ENCODE data around the gene ROGDI.
"Not testable (repeated sequence)": the region's sequence is repeated elsewhere in the genome, so short reads cannot be mapped to it uniquely, and the experiment has no call there.

Gene ROGDI

DNA sequence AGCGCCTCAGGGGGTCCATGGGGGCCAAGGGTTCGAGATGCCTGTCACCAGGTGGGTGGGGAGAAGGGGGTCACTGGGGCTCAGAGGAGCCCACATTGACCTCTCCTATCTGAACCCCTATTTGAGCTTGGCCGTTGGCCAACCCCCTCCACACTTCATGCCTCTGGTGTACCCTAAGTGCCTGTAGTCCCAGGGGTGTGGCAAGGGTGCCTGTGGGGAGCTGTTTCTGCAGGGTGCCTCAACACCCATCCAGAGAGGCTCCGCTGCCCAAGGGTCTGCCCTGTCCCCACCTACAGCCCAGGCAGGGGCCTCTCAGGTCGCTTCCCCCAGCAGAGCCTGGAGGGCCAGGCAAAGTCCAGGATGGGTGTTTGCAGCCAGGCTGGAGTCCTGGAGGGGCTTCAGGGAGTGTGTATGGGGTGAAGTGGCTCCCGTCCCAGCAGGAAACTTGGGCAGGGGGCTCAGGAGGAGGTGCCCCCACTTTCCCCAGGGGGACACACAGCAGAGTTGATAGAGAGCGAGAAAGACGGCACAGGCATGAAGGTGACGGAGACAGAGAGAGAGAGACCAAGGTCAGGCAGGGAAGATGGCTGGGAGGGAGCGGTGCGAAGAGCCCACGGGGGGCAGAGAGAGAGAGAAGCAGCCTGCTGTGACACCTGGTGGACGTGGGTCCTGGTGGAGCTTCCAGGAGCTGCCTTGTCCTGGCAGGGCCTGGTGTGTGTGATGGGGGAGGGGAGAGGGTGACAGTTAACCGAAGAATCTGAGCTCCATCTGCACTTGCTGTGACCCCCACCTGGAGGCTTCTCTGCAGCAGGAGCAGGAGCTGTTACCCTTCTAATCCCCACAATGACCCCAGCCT, 14.6 kb downstream of the ROGDI start, which contains the start of gene SEPTIN12:
TSS of gene SEPTIN12 (minus strand) at position 719 of the 856 bp plus-strand sequence. CDS start at position 19, 700 bp downstream.
- H3K79me2 ChIP-seq (ENCODE audit: insufficient read depth, low read length): no peaks in the 10 kb centered on the region
- no peak within 1 kb of the TSS for H3K27ac ChIP-seq (ENCODE audit: low read depth, low read length, poor library complexity, severe bottlenecking)
- H3K36me3 ChIP-seq (ENCODE audit: insufficient read depth, low read length): no peaks in the 10 kb centered on the region
- H3K9ac ChIP-seq (ENCODE audit: low read length): no peak within 1 kb of the TSS
- no peaks in the 10 kb centered on the region for H3K9me2 ChIP-seq (ENCODE audit: low read depth, low read length)
- H2AFZ ChIP-seq (ENCODE audit: low read length): no peak within 1 kb of the TSS
- H3K27me3 ChIP-seq (ENCODE audit: insufficient read depth, low read length): no peaks in the 10 kb centered on the region; the same call in 1 of the 2 replicates
- no peaks in the 10 kb centered on the region for H3K9me3 ChIP-seq (ENCODE audit: low read length)
- no peaks in the 10 kb centered on the region for H4K20me1 ChIP-seq (ENCODE audit: insufficient read depth, low read length)
- no peak within 1 kb of the TSS for H3K4me3 ChIP-seq (ENCODE audit: low read depth, low read length, poor library complexity, severe bottlenecking)
- no peak for TF ChIP-seq EZH2 (IDR thresholded peaks at IDR 0.05; ENCODE audit: borderline replicate concordance, low read length)
- TF ChIP-seq CTCF (IDR thresholded peaks at IDR 0.05; ENCODE audit: low read length): no peak
- H3K4me2 ChIP-seq (ENCODE audit: low read length): no peak within 1 kb of the TSS
- no peaks in the 10 kb centered on the region for H3F3A ChIP-seq (ENCODE audit: insufficient read depth, low read length)
- H3K4me1 ChIP-seq (ENCODE audit: insufficient read depth, low read length, severe bottlenecking): peaks cover 3% of the 10 kb centered on the region

DNA sequence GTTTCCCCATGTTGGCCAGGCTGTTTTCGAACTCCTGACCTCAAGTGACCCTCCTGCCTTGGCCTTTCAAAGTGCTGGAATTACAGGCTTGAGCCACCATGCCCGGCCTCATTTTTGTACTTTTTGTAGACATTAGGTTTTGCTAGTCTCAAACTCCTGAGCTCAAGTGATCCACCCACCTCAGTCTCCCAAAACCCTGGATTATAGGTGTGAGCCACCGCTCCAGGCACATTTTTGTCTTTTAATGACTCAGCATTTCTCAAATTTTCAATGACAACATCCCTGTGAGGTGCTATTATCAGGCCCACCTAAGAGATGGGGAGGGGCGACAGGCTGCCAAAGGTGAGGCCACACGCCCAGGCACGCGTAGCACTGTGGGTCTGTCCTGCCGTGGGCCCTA, 15.4 kb downstream of the ROGDI start:
- TF ChIP-seq CTCF (IDR thresholded peaks at IDR 0.05; ENCODE audit: low read length) (no peak), EZH2 (IDR thresholded peaks at IDR 0.05; ENCODE audit: borderline replicate concordance, low read length) (no peak)
- no peaks in the 10 kb centered on the region for H3K9me2 ChIP-seq (ENCODE audit: low read depth, low read length)
- H3K9me3 ChIP-seq (ENCODE audit: low read length): no peaks in the 10 kb centered on the region
- no peaks in the 10 kb centered on the region for H3F3A ChIP-seq (ENCODE audit: insufficient read depth, low read length)
- H3K9ac ChIP-seq (ENCODE audit: low read length): no peak overlapping the region
- H3K36me3 ChIP-seq (ENCODE audit: insufficient read depth, low read length): no peaks in the 10 kb centered on the region
- H3K4me1 ChIP-seq (ENCODE audit: insufficient read depth, low read length, severe bottlenecking): peaks cover 3% of the 10 kb centered on the region
- no peak overlapping the region for H3K4me3 ChIP-seq (ENCODE audit: low read depth, low read length, poor library complexity, severe bottlenecking)
- no peak overlapping the region for H3K27ac ChIP-seq (ENCODE audit: low read depth, low read length, poor library complexity, severe bottlenecking)
- no peaks in the 10 kb centered on the region for H3K79me2 ChIP-seq (ENCODE audit: insufficient read depth, low read length)
- no peaks in the 10 kb centered on the region for H4K20me1 ChIP-seq (ENCODE audit: insufficient read depth, low read length)
- no peak overlapping the region for H2AFZ ChIP-seq (ENCODE audit: low read length)
- no peaks in the 10 kb centered on the region; the same call in 1 of the 2 replicates for H3K27me3 ChIP-seq (ENCODE audit: insufficient read depth, low read length)
- H3K4me2 ChIP-seq (ENCODE audit: low read length): no peak overlapping the region

DNA sequence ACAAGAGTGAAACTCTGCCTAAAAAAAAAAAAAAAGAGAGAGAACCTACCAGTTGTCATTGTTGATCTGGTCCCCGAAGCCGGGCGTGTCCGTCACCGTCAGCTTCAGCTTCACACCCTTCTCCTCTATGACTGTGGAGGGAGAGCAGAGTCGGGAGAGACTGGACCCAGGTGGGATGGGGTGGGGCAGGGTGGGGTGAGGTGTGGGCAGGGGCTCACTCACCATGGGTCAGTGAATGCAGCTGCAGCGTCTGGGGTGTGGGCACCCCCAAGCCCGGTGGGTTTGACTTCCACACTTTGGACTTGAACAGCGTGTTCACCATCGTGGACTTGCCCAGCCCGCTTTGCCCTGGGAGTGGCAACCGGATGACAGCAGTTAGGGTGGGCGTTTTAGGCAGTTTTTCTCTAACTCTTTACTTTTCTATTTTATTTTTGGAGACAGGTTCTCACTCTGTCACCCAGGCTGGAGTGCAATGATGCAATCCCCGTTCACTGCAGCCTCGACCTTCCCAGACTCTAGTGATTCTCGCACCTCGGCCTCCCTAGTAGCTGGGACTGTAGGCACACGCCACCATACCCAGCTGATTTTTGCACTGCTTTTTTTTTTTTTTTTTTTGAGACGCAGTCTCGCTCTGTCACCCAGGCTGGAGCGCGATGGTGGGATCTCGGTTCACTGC, 16.5 kb downstream of the ROGDI start:
- Histone ChIP-seq H3K9ac (ENCODE audit: low read length) (no peak overlapping the region), H3K36me3 (ENCODE audit: insufficient read depth, low read length) (no peaks in the 10 kb centered on the region), H3K27ac (ENCODE audit: low read depth, low read length, poor library complexity, severe bottlenecking) (no peak overlapping the region), H3K27me3 (ENCODE audit: insufficient read depth, low read length) (no peaks in the 10 kb centered on the region), H3K4me1 (ENCODE audit: insufficient read depth, low read length, severe bottlenecking) (peaks cover 3% of the 10 kb centered on the region), H2AFZ (ENCODE audit: low read length) (no peak overlapping the region), H3K79me2 (ENCODE audit: insufficient read depth, low read length) (no peaks in the 10 kb centered on the region), H3K4me2 (ENCODE audit: low read length) (no peak overlapping the region), H4K20me1 (ENCODE audit: insufficient read depth, low read length) (no peaks in the 10 kb centered on the region), H3K4me3 (ENCODE audit: low read depth, low read length, poor library complexity, severe bottlenecking) (no peak overlapping the region), H3K9me3 (ENCODE audit: low read length) (no peaks in the 10 kb centered on the region), H3F3A (ENCODE audit: insufficient read depth, low read length) (no peaks in the 10 kb centered on the region), H3K9me2 (ENCODE audit: low read depth, low read length) (no peaks in the 10 kb centered on the region)
- TF ChIP-seq EZH2 (IDR thresholded peaks at IDR 0.05; ENCODE audit: borderline replicate concordance, low read length) (no peak), CTCF (IDR thresholded peaks at IDR 0.05; ENCODE audit: low read length) (no peak)

GRCh38 chr16:4784444-4784987, 17.9 kb downstream of the ROGDI start:
- H3K4me3 ChIP-seq (ENCODE audit: low read depth, low read length, poor library complexity, severe bottlenecking); H3K9me2 ChIP-seq (ENCODE audit: low read depth, low read length); H4K20me1 ChIP-seq (ENCODE audit: insufficient read depth, low read length); H3K4me2 ChIP-seq (ENCODE audit: low read length); H3K9ac ChIP-seq (ENCODE audit: low read length); H3K4me1 ChIP-seq (ENCODE audit: insufficient read depth, low read length, severe bottlenecking); H3K9me3 ChIP-seq (ENCODE audit: low read length); H3K27ac ChIP-seq (ENCODE audit: low read depth, low read length, poor library complexity, severe bottlenecking); H3K27me3 ChIP-seq (ENCODE audit: insufficient read depth, low read length); H3K36me3 ChIP-seq (ENCODE audit: insufficient read depth, low read length); H3K79me2 ChIP-seq (ENCODE audit: insufficient read depth, low read length); H2AFZ ChIP-seq (ENCODE audit: low read length); H3F3A ChIP-seq (ENCODE audit: insufficient read depth, low read length): not testable (repeated sequence)
